Activated T-helper 1 cell treated with anti-CD3 and anti-CD28 coated beads, Interleukin-2, amount 50 U/mL, for 16 hours (primary cell): ENCODE data around the gene GPRASP2.

Experiments used
- DNase-seq, 2 donors: peaks; one replicate each; pipeline ENCODE4 v3.0.0-alpha.2; 2020; ENCODE audit warnings: low read depth in 1 of 2, low spot score in 1 of 2

The GPRASP2 gene

GRCh38 chrX:102744307-102744706 lies 32.1 kb downstream of the GPRASP2 start:
- no peak for DNase-seq

- no peak for DNase-seq
These were observed 33.2 kb downstream of the GPRASP2 start for GRCh38 chrX:102745513-102745856.

GRCh38 chrX:102745857-102746584 lies 33.8 kb downstream of the GPRASP2 start:
- no peak for DNase-seq

GRCh38 chrX:102765217-102765616 lies 53.0 kb downstream of the GPRASP2 start:
- DNase-seq, result no peak

- DNase-seq, result no peak
These were observed 53.6 kb downstream of the GPRASP2 start for GRCh38 chrX:102765809-102766208.

- no peak for DNase-seq
These were observed 55.0 kb downstream of the GPRASP2 start for GRCh38 chrX:102767287-102767686.
